ENCODE measurements around the gene RNF214. TPM values are rescaled to one million over a fixed set of nuclear protein-coding genes. Genes with fewer than 3 reads are reported as not detected.

RNF214 gene
- total and polyA plus RNA-seq, 2 donors (not counting 1 experiment from before 2014, with no cell fraction given): 16.0 to 36.1 TPM

GRCh38 chr11:117273550-117274289 lies 41.2 kb downstream of the RNF214 start:
- H3K9me3 Mint-ChIP-seq (ENCODE audit: insufficient read depth): no peaks in the 10 kb centered on the region
- H3K27ac Mint-ChIP-seq: no peak overlapping the region
- Histone ChIP-seq H3K27me3 (replicated peaks in 1 of 4; ENCODE audit: control extremely low read depth in 1 of 4, control insufficient read depth in 3 of 4, insufficient read depth in 4 of 4, low read length in 3 of 4) (no peaks in the 10 kb centered on the region), H3K27ac (ENCODE audit: low read length in 2 of 2) (no peak overlapping the region), H3K4me3 (ENCODE audit: control extremely low read depth in 1 of 5, extremely low read depth in 1 of 5, insufficient read depth in 1 of 5, low read depth in 2 of 5, low read length in 4 of 5) (no peak overlapping the region), H3K9ac (ENCODE audit: low read length) (no peak overlapping the region), H3K4me1 (ENCODE audit: control insufficient read depth in 2 of 2, insufficient read depth in 2 of 2, low read length in 2 of 2) (no peaks in the 10 kb centered on the region), H3K36me3 (replicated peaks in 1 of 2; ENCODE audit: control extremely low read depth in 1 of 2, control insufficient read depth in 1 of 2, extremely low read depth in 1 of 2, insufficient read depth in 2 of 2, low read length in 1 of 2) (peaks cover 0 to 17% of the 10 kb centered on the region in 2 experiments), H3K79me2 (ENCODE audit: control insufficient read depth, insufficient read depth, low read length) (no peaks in the 10 kb centered on the region), H3K4me2 (replicated peaks; ENCODE audit: low read depth, low read length, poor library complexity, severe bottlenecking) (no peak overlapping the region), H2AFZ (ENCODE audit: insufficient read depth, low read depth, low read length, poor library complexity, severe bottlenecking) (no peak overlapping the region), H4K20me1 (ENCODE audit: control insufficient read depth, insufficient read depth, low read length, poor library complexity, severe bottlenecking) (no peaks in the 10 kb centered on the region), H3K9me3 (ENCODE audit: control extremely low read depth in 1 of 3, control insufficient read depth in 2 of 3, insufficient read depth in 1 of 3, low read length in 2 of 3) (no peaks in the 10 kb centered on the region)
- WGBS (ENCODE audit: insufficient coverage): 97% methylated on average over 6 of the region's 9 CpGs
- ChIA-PET CTCF (no interaction called here), POLR2A (no interaction called here)
- no peaks in the 10 kb centered on the region for H3K27me3 Mint-ChIP-seq
- intact Hi-C loops (cut with micrococcal nuclease): no loop called here
- H3K4me1 Mint-ChIP-seq: peaks cover 3% of the 10 kb centered on the region
- no peak for TF ChIP-seq EZH2 (IDR thresholded peaks at IDR 0.05; ENCODE audit: borderline replicate concordance, insufficient read depth, low read depth, low read length, poor library complexity, severe bottlenecking)
- no peak for TF ChIP-seq CTCF (IDR thresholded peaks at IDR 0.05)
- no peak overlapping the region for H3K4me3 Mint-ChIP-seq
- ATAC-seq (ENCODE audit: low read depth) (no peak), DNase-seq (no peak)

GRCh38 chr11:117278347-117278746 lies 45.9 kb downstream of the RNF214 start:
- Histone ChIP-seq H4K20me1 (ENCODE audit: control insufficient read depth, insufficient read depth, low read length, poor library complexity, severe bottlenecking) (no peaks in the 10 kb centered on the region), H3K36me3 (replicated peaks in 1 of 2; ENCODE audit: control extremely low read depth in 1 of 2, control insufficient read depth in 1 of 2, extremely low read depth in 1 of 2, insufficient read depth in 2 of 2, low read length in 1 of 2) (peaks cover 0 to 32% of the 10 kb centered on the region in 2 experiments), H3K4me3 (ENCODE audit: control extremely low read depth in 1 of 5, extremely low read depth in 1 of 5, insufficient read depth in 1 of 5, low read depth in 2 of 5, low read length in 4 of 5) (no peak overlapping the region), H3K27ac (ENCODE audit: low read length in 2 of 2) (no peak overlapping the region), H3K79me2 (ENCODE audit: control insufficient read depth, insufficient read depth, low read length) (no peaks in the 10 kb centered on the region), H3K27me3 (replicated peaks in 1 of 4; ENCODE audit: control extremely low read depth in 1 of 4, control insufficient read depth in 3 of 4, insufficient read depth in 4 of 4, low read length in 3 of 4) (no peaks in the 10 kb centered on the region), H3K4me1 (ENCODE audit: control insufficient read depth in 2 of 2, insufficient read depth in 2 of 2, low read length in 2 of 2) (no peaks in the 10 kb centered on the region), H3K4me2 (replicated peaks; ENCODE audit: low read depth, low read length, poor library complexity, severe bottlenecking) (no peak overlapping the region), H2AFZ (ENCODE audit: insufficient read depth, low read depth, low read length, poor library complexity, severe bottlenecking) (no peak overlapping the region), H3K9ac (ENCODE audit: low read length) (no peak overlapping the region), H3K9me3 (ENCODE audit: control extremely low read depth in 1 of 3, control insufficient read depth in 2 of 3, insufficient read depth in 1 of 3, low read length in 2 of 3) (no peaks in the 10 kb centered on the region)
- ATAC-seq (ENCODE audit: low read depth) (no peak), DNase-seq (no peak)
- H3K9me3 Mint-ChIP-seq (ENCODE audit: insufficient read depth): no peaks in the 10 kb centered on the region
- WGBS (ENCODE audit: insufficient coverage): no CpG with 5 or more reads among the region's 2 CpGs
- intact Hi-C loops (cut with micrococcal nuclease): no loop called here
- H3K27ac Mint-ChIP-seq: no peak overlapping the region
- no peak overlapping the region for H3K4me3 Mint-ChIP-seq
- H3K4me1 Mint-ChIP-seq: peaks cover 3% of the 10 kb centered on the region
- TF ChIP-seq CTCF (IDR thresholded peaks at IDR 0.05): no peak
- no peak for TF ChIP-seq EZH2 (IDR thresholded peaks at IDR 0.05; ENCODE audit: borderline replicate concordance, insufficient read depth, low read depth, low read length, poor library complexity, severe bottlenecking)
- H3K27me3 Mint-ChIP-seq: no peaks in the 10 kb centered on the region
- ChIA-PET CTCF (interaction anchor here (0.5 kb wide), 1 partner anchor 24 kb away, joined by 3 read pairs; no protein-coding TSS in a partner anchor), POLR2A (no interaction called here)
